Body of pancreas (tissue), 4 donors: ENCODE measurements around the gene UBXN10.

Source experiments
- CTCF ChIP-seq, 7 experiments: fragments of 450-650 bp in 4 of 7; fragments of 200-600 bp in 3 of 7; sonication (generic) in 3 of 7; IDR thresholded peaks; one replicate each; pipeline ENCODE4 v1.5.1; 2016 to 2019; ENCODE audit warnings: antibody characterized with exemption in 7 of 7
- POLR2A ChIP-seq, 3 donors: fragments of 450-650 bp; IDR thresholded peaks; one replicate each; pipeline ENCODE4 v1.6.1; 2016; ENCODE audit warnings: antibody characterized with exemption in 3 of 3, mild to moderate bottlenecking in 2 of 3

GRCh38 chr1:20233394-20233793, 47.5 kb downstream of the UBXN10 start:
- TF ChIP-seq CTCF (IDR thresholded peaks at IDR 0.05) (peak in 4 of 7 experiments; percentile 22 to 38 (median 28)), POLR2A (IDR thresholded peaks at IDR 0.05) (no peak)
